HG02852 (cell line): ENCODE measurements around the gene PRKG1.
"Not testable (repeated sequence)": the region's sequence is repeated elsewhere in the genome, so short reads cannot be mapped to it uniquely, and the experiment has no call there.

Source experiments
- ATAC-seq: cut with Tn5 transposase; IDR thresholded peaks from one replicate; pipeline ENCODE4 v1.9.1; 2021; ENCODE audit warnings: mild to moderate bottlenecking, moderate library complexity; ENCODE audit not compliant: unreplicated experiment

Gene PRKG1

GRCh38 chr10:52221923-52222322, 1147.6 kb downstream of the PRKG1 start:
- no peak for ATAC-seq

GRCh38 chr10:52226197-52226847, 1152.0 kb downstream of the PRKG1 start:
- ATAC-seq, result no peak

- ATAC-seq, result no peak
These were observed 1154.3 kb downstream of the PRKG1 start for GRCh38 chr10:52228556-52228955.

- no peak for ATAC-seq
These were observed 1155.1 kb downstream of the PRKG1 start for GRCh38 chr10:52229291-52229931.

- peak; percentile 99 for ATAC-seq
These were observed 1158.5 kb downstream of the PRKG1 start for GRCh38 chr10:52232561-52233350.

- ATAC-seq, result not testable (repeated sequence)
These were observed 1159.2 kb downstream of the PRKG1 start for GRCh38 chr10:52233351-52233991.

GRCh38 chr10:52239771-52240170, 1165.5 kb downstream of the PRKG1 start:
- ATAC-seq, result no peak

GRCh38 chr10:52245547-52245946, 1171.3 kb downstream of the PRKG1 start:
- ATAC-seq, result no peak

- not testable (repeated sequence) for ATAC-seq
These were observed 1173.6 kb downstream of the PRKG1 start for GRCh38 chr10:52247929-52248328.

- ATAC-seq, result no peak
These were observed 1174.5 kb downstream of the PRKG1 start for GRCh38 chr10:52248697-52249306.

- ATAC-seq, result no peak
These were observed 1175.6 kb downstream of the PRKG1 start for GRCh38 chr10:52249850-52250395.

GRCh38 chr10:52250510-52250909, 1176.2 kb downstream of the PRKG1 start:
- no peak for ATAC-seq

- ATAC-seq, result no peak
These were observed 1178.0 kb downstream of the PRKG1 start for GRCh38 chr10:52252307-52252706.

- peak; percentile 99 for ATAC-seq
These were observed 1182.8 kb downstream of the PRKG1 start for GRCh38 chr10:52256832-52257691.

GRCh38 chr10:52257692-52258075, 1183.4 kb downstream of the PRKG1 start:
- peak; percentile 82 for ATAC-seq

GRCh38 chr10:52258799-52259425, 1184.6 kb downstream of the PRKG1 start:
- ATAC-seq, result no peak

GRCh38 chr10:52259426-52259812, 1185.1 kb downstream of the PRKG1 start:
- no peak for ATAC-seq

GRCh38 chr10:52261362-52261761, 1187.1 kb downstream of the PRKG1 start:
- no peak for ATAC-seq
